H1 (cell line): ENCODE data around the gene SELENOO. TPM values are rescaled to one million over a fixed set of nuclear protein-coding genes. Genes with fewer than 3 reads are reported as not detected.

ENCODE experiments used
- CTCF ChIA-PET: fragments of 300-600 bp; sonication (Branson Sonifier 250); formaldehyde crosslinking; loops from one replicate; lab custom pipeline; 2021; ENCODE audit not compliant: partially characterized antibody; lab: Charles Lee
- POLR2A ChIA-PET: fragments of 300-600 bp; sonication (Branson Sonifier 250); formaldehyde crosslinking; loops from one replicate; lab custom pipeline; 2021; ENCODE audit warnings: inconsistent platforms; ENCODE audit not compliant: partially characterized antibody; lab: Charles Lee
- DNase-seq, 2 experiments: peaks; one replicate each; pipeline versions ENCODE4 v3.0.0 to v3.0.0-alpha.2; 2010 to 2022; ENCODE audit warnings: low spot score in 2 of 2, low read depth in 1 of 2, mixed read lengths in 1 of 2
- FAIRE-seq: peaks from 2 replicates; lab custom pipeline; 2011; peaks lifted over from hg19 to GRCh38; lab: Jason Lieb, UNC
- H2AFZ ChIP-seq: 2 replicates; pipeline ENCODE4 v1.8.1; 2012; ENCODE audit warnings: low read length, inconsistent platforms
- H2AK5ac ChIP-seq: 2 replicates; pipeline ENCODE4 v1.6.1; 2013; ENCODE audit warnings: low read depth, low read length
- H2BK120ac ChIP-seq: replicated peaks from 2 replicates; pipeline ENCODE3; 2013; ENCODE audit warnings: low read depth, low read length, inconsistent platforms
- H2BK12ac ChIP-seq: 2 replicates; pipeline ENCODE4 v1.6.1; 2013; ENCODE audit warnings: low read depth, low read length
- H2BK15ac ChIP-seq: 2 replicates; pipeline ENCODE4 v1.6.1; 2013; ENCODE audit warnings: low read length
- H2BK20ac ChIP-seq: 2 replicates; pipeline ENCODE4 v1.6.1; 2013; ENCODE audit warnings: low read length
- H2BK5ac ChIP-seq: 2 replicates; pipeline ENCODE4 v1.6.1; 2013; ENCODE audit warnings: low read depth, low read length
- H3K14ac ChIP-seq: 2 replicates; pipeline ENCODE4 v1.6.1; 2013; ENCODE audit warnings: inconsistent platforms; ENCODE audit not compliant: insufficient read length
- H3K18ac ChIP-seq: 2 replicates; pipeline ENCODE4 v1.6.1; 2013; ENCODE audit warnings: low read length; ENCODE audit errors: extremely low read depth
- H3K23ac ChIP-seq: 2 replicates; pipeline ENCODE4 v1.6.1; 2013; ENCODE audit warnings: inconsistent platforms; ENCODE audit not compliant: insufficient read length
- H3K23me2 ChIP-seq: 2 replicates; pipeline ENCODE4 v1.6.1; 2013; ENCODE audit warnings: low read depth, low read length
- H3K27ac ChIP-seq: 2 replicates; pipeline ENCODE4 v1.6.1; 2011; ENCODE audit warnings: low read depth, low read length, inconsistent platforms
- H3K27me3 ChIP-seq, 4 experiments: replicated peaks in 1 of 4; 1 replicate in 1 of 4; 2 replicates in 3 of 4; pipeline versions ENCODE4 v1.6.1 to v1.8.1; 2011 to 2013; ENCODE audit warnings: low read length in 3 of 4, mild to moderate bottlenecking in 3 of 4, inconsistent platforms in 2 of 4, mixed read lengths in 2 of 4, moderate library complexity in 1 of 4; ENCODE audit not compliant: control insufficient read depth in 3 of 4, insufficient read depth in 3 of 4; ENCODE audit errors: extremely low read depth in 1 of 4
- H3K36me3 ChIP-seq, 4 experiments: 2 replicates each; pipeline versions ENCODE4 v1.6.1 to v1.8.1; 2011 to 2013; ENCODE audit warnings: mild to moderate bottlenecking in 4 of 4, low read length in 3 of 4, moderate library complexity in 2 of 4, control low read depth in 1 of 4, inconsistent platforms in 1 of 4; ENCODE audit not compliant: insufficient read depth in 4 of 4, control insufficient read depth in 2 of 4
- H3K4ac ChIP-seq: replicated peaks from 2 replicates; pipeline ENCODE3; 2013; ENCODE audit warnings: low read length, low read depth, mixed read lengths, inconsistent platforms; ENCODE audit not compliant: insufficient read length
- H3K4me1 ChIP-seq, 4 experiments: replicated peaks in 1 of 4; 1 replicate in 1 of 4; 2 replicates in 3 of 4; pipeline versions ENCODE4 v1.6.1 to v1.8.1; 2011 to 2013; ENCODE audit warnings: low read length in 3 of 4, inconsistent platforms in 2 of 4, mixed read lengths in 1 of 4; ENCODE audit not compliant: insufficient read depth in 4 of 4, control insufficient read depth in 3 of 4
- H3K4me2 ChIP-seq, 2 experiments: 2 replicates each; pipeline versions ENCODE4 v1.6.1 to v1.8.1; 2011 to 2013; ENCODE audit warnings: low read depth in 2 of 2, low read length in 2 of 2, control low read depth in 1 of 2, inconsistent platforms in 1 of 2, mild to moderate bottlenecking in 1 of 2; ENCODE audit not compliant: insufficient read depth in 1 of 2
- H3K4me3 ChIP-seq, 4 experiments: fragments of 200-600, 300-600 bp in 1 of 4; sonication (generic), shearing (Covaris generic), sonication (Bioruptor Twin) in 1 of 4; 2 replicates each; pipeline versions ENCODE4 v1.5.1 to v1.8.1; 2011 to 2016; ENCODE audit warnings: low read length in 4 of 4, low read depth in 3 of 4, control low read depth in 2 of 4, inconsistent platforms in 2 of 4, mild to moderate bottlenecking in 2 of 4, mixed read lengths in 1 of 4, moderate library complexity in 1 of 4; ENCODE audit not compliant: insufficient read depth in 2 of 4; ENCODE audit errors: extremely low read depth in 1 of 4
- H3K56ac ChIP-seq: replicated peaks from 2 replicates; pipeline ENCODE3; 2013; ENCODE audit warnings: low read depth, mild to moderate bottlenecking, mixed read lengths, low read length, inconsistent platforms; ENCODE audit not compliant: insufficient read length
- H3K79me1 ChIP-seq: 2 replicates; pipeline ENCODE4 v1.6.1; 2013; ENCODE audit warnings: low read depth, low read length, control low read depth
- H3K79me2 ChIP-seq, 2 experiments: 2 replicates each; pipeline versions ENCODE4 v1.6.1 to v1.8.1; 2012 to 2013; ENCODE audit warnings: low read length in 2 of 2, mild to moderate bottlenecking in 2 of 2, inconsistent platforms in 1 of 2; ENCODE audit not compliant: insufficient read depth in 2 of 2, control insufficient read depth in 1 of 2
- H3K9ac ChIP-seq, 4 experiments: replicated peaks in 1 of 4; 1 replicate in 1 of 4; 2 replicates in 3 of 4; pipeline versions ENCODE4 v1.6.1 to v1.8.1; 2011 to 2013; ENCODE audit warnings: low read depth in 3 of 4, low read length in 3 of 4, control low read depth in 2 of 4, mild to moderate bottlenecking in 2 of 4, moderate library complexity in 2 of 4, inconsistent platforms in 1 of 4; ENCODE audit errors: extremely low read depth in 1 of 4
- H3K9me3 ChIP-seq, 2 experiments: 2 replicates each; pipeline versions ENCODE4 v1.6.1 to v1.8.1; 2012 to 2013; ENCODE audit warnings: mild to moderate bottlenecking in 2 of 2, moderate library complexity in 2 of 2, control low read depth in 1 of 2, inconsistent platforms in 1 of 2, low read depth in 1 of 2, low read length in 1 of 2, mixed read lengths in 1 of 2; ENCODE audit not compliant: insufficient read depth in 2 of 2
- H4K20me1 ChIP-seq, 2 experiments: replicated peaks in 1 of 2; 2 replicates each; pipeline versions ENCODE3 to v1.8.1; 2011 to 2013; ENCODE audit warnings: inconsistent platforms in 2 of 2, low read length in 2 of 2, mild to moderate bottlenecking in 1 of 2; ENCODE audit not compliant: insufficient read depth in 2 of 2, control insufficient read depth in 1 of 2
- H4K5ac ChIP-seq: 2 replicates; pipeline ENCODE4 v1.6.1; 2013; ENCODE audit warnings: low read length, low read depth, mixed read lengths, inconsistent platforms; ENCODE audit not compliant: insufficient read length
- H4K8ac ChIP-seq: 2 replicates; pipeline ENCODE4 v1.8.0; 2013; ENCODE audit warnings: mild to moderate bottlenecking, moderate library complexity, low read length, inconsistent platforms; ENCODE audit not compliant: insufficient read depth; ENCODE audit errors: extremely low read depth
- H4K91ac ChIP-seq: replicated peaks from 2 replicates; pipeline ENCODE3; 2013; ENCODE audit warnings: low read length, mixed read lengths, inconsistent platforms; ENCODE audit not compliant: insufficient read length
- BACH1 ChIP-seq: IDR thresholded peaks from 2 replicates; pipeline ENCODE4 v1.6.1; 2012; ENCODE audit warnings: low read length, improper control_type of control experiment
- BCL11A ChIP-seq, 2 experiments: IDR thresholded peaks; one replicate each; pipeline ENCODE4 v1.6.1; 2011; ENCODE audit warnings: low read depth in 2 of 2, low read length in 2 of 2, mild to moderate bottlenecking in 2 of 2
- CREB1 ChIP-seq: IDR thresholded peaks from 2 replicates; pipeline ENCODE4 v1.6.1; 2012; ENCODE audit warnings: inconsistent platforms
- EGR1 ChIP-seq: IDR thresholded peaks from 2 replicates; pipeline ENCODE4 v1.6.1; 2011; ENCODE audit warnings: low read depth, low read length, borderline replicate concordance
- EP300 ChIP-seq, 2 experiments: IDR thresholded peaks; 1 replicate in 1 of 2; 2 replicates in 1 of 2; pipeline ENCODE4 v1.6.1; 2011 to 2012; ENCODE audit warnings: low read depth in 2 of 2, low read length in 2 of 2, mild to moderate bottlenecking in 2 of 2, borderline replicate concordance in 1 of 2, inconsistent platforms in 1 of 2, moderate library complexity in 1 of 2
- FOSL1 ChIP-seq: IDR thresholded peaks from 2 replicates; pipeline ENCODE4 v1.6.1; 2011; ENCODE audit warnings: mild to moderate bottlenecking, low read depth, low read length, moderate library complexity; ENCODE audit not compliant: insufficient read depth
- KDM1A ChIP-seq: fragments of 200-600, 300-600 bp; sonication (generic); IDR thresholded peaks from 2 replicates; pipeline ENCODE4 v1.7.1; 2016; ENCODE audit warnings: mild to moderate bottlenecking, low read length, borderline replicate concordance
- KDM4A ChIP-seq: IDR thresholded peaks from one replicate; pipeline ENCODE4 v1.7.1; 2012; ENCODE audit warnings: low read depth, mild to moderate bottlenecking, moderate library complexity, low read length, inconsistent platforms; ENCODE audit not compliant: severe bottlenecking
- SIX5 ChIP-seq: IDR thresholded peaks from 2 replicates; pipeline ENCODE4 v1.6.1; 2011; ENCODE audit warnings: mild to moderate bottlenecking, low read depth, low read length
- TBP ChIP-seq: IDR thresholded peaks from 2 replicates; pipeline ENCODE4 v1.6.1; 2011; ENCODE audit warnings: low read depth, low read length, improper control_type of control experiment
- WGBS, 2 experiments: shearing (Covaris generic) in 1 of 2; methylation state at CpG; one replicate each; pipeline versions ENCODE4 v1.1.6 to v1.1.7; 2013 to 2015; ENCODE audit warnings: low lambda C conversion rate in 2 of 2, mixed read lengths in 2 of 2, inconsistent platforms in 1 of 2, low coverage in 1 of 2, missing lambda C conversion rate in 1 of 2; ENCODE audit not compliant: insufficient replicate concordance in 2 of 2, insufficient coverage in 1 of 2, insufficient read length in 1 of 2; ENCODE audit errors: extremely low coverage in 1 of 2, missing lambda C conversion rate in 1 of 2; 5-methylcytosine and 5-hydroxymethylcytosine counted together
- polyA plus RNA-seq, 7 experiments: library from polyadenylated mRNA; depleted of rRNA in 3 of 7; stranded (reverse) in 5 of 7; unstranded in 2 of 7; fragments of >200 nt in 5 of 7; fragments of 200-250 nt in 2 of 7; gene quantifications; 1 replicate in 5 of 7; 2 replicates in 1 of 7; 4 replicates in 1 of 7; pipeline versions ENCODE4 v1.2.1 to v1.2.3, GENCODE V29; 2011 to 2013; ENCODE audit warnings: missing spikeins in 2 of 7, mixed read lengths in 2 of 7
- total RNA-seq: library from RNA; stranded (reverse); fragmentation: NEBNext Ultra II Directional; extraction: Animal tissue kit (Norgen Biotek cat#: 25700); gene quantifications from 2 replicates; pipeline ENCODE4 v1.2.1, GENCODE V29; 2021

SELENOO gene
- total and polyA plus RNA-seq, 2 of the 8 experiments (the other 6 are each of a cell fraction or from before 2014, with no cell fraction given) = 18.6 to 25.1 TPM

DNA sequence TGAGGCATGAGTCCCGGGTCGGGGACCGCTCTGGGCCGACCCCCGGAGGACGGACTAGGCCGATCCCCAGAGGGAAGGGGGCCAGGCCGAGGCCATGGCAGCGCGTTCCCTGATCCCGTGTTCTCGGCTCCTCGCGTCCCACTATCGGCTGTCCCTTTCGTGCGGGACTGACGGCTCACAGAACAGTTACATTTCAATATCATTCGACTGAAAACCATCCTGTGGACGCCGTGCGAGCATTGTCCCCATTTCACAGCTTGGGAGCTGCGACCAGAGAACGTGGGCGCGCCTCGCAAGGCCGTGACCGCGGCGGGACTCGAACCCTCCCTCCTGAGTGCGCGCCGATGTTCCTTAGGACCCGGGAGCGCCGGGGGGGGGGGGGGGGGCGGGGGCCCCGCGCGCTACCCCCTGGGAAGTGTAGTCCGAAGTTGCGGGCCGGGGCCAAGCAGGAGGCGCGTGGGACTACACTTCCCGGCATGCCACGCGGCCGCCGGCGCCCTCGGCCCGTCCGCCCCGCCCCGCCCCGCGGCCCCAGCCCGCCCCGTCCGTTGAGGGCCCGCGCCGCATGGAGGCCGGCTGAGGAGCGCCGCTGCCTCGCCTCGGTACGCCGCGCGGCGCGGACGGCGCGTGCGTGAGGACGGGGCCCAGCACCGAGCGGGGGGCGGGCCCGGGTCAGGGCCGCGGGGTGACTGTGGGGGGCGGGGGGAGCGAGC is 15.3 kb upstream of the SELENOO start, which contains the start of gene TRABD:
TSS of gene TRABD (plus strand) at position 539 of the 713 bp plus-strand sequence. CDS start 7,148 bp downstream, outside the sequence.
- peaks cover 12 to 20% of the 10 kb centered on the region in 2 experiments for H4K20me1 ChIP-seq
- peak within 1 kb of the TSS in 2 of 4 experiments; percentile 30 to 83; a peak in 2 of 7 replicates for H3K9ac ChIP-seq
- peak within 1 kb of the TSS; percentile 53; the same call in 1 of the 2 replicates for H2BK15ac ChIP-seq
- H2BK5ac ChIP-seq = peak within 1 kb of the TSS; percentile 35; the same call in 1 of the 2 replicates
- DNase-seq (peak; percentile 44 to 86), FAIRE-seq (no peak)
- H3K79me2 ChIP-seq = peaks cover 0 to 4% of the 10 kb centered on the region in 2 experiments; a peak in 1 of 4 replicates
- H3K23me2 ChIP-seq = peaks cover 8% of the 10 kb centered on the region; the same call in 1 of the 2 replicates
- H3K79me1 ChIP-seq = peaks cover 6% of the 10 kb centered on the region; the same call in 1 of the 2 replicates
- TF ChIP-seq BACH1 = no peak
- TF ChIP-seq BCL11A (IDR thresholded peaks at IDR 0.05; ENCODE audit: low read depth in 2 of 2, low read length in 2 of 2) = no peak
- TF ChIP-seq KDM1A = peak; percentile 79; the same call in 1 of the 2 replicates
- no peak for TF ChIP-seq EP300 (IDR thresholded peaks at IDR 0.05; ENCODE audit: borderline replicate concordance in 1 of 2, low read depth in 2 of 2, low read length in 2 of 2)
- peak; percentile 96 for TF ChIP-seq KDM4A
- peak; percentile 40 for TF ChIP-seq SIX5
- no peak for TF ChIP-seq TBP
- peak; percentile 74 for TF ChIP-seq FOSL1
- TF ChIP-seq CREB1 = peak; percentile 17; the same call in 1 of the 2 replicates
- peak; percentile 32; the same call in 1 of the 2 replicates for TF ChIP-seq EGR1
- H3K4ac ChIP-seq = no peak within 1 kb of the TSS
- H2AFZ ChIP-seq = peak within 1 kb of the TSS; percentile 97
- H3K14ac ChIP-seq = no peak within 1 kb of the TSS
- H2AK5ac ChIP-seq = no peak within 1 kb of the TSS
- CTCF ChIA-PET = interaction anchor here (0.6 to 1.1 kb wide), 2 partner anchors 20 to 43 kb away, joined by 3 read pairs; no protein-coding TSS in a partner anchor
- 3% methylated on average over 26 of the region's 90 CpGs; no CpG with 5 or more reads in 1 of the 2 experiments for WGBS, 2 experiments
- no peak within 1 kb of the TSS for H3K56ac ChIP-seq
- no peak within 1 kb of the TSS for H3K23ac ChIP-seq
- H2BK12ac ChIP-seq = peak within 1 kb of the TSS; percentile 80; the same call in 1 of the 2 replicates
- POLR2A ChIA-PET = interaction anchor here (1.0 to 1.3 kb wide), 3 partner anchors 15 to 23 kb away, joined by 3 to 4 read pairs (median 4); partner anchors contain the start of gene PANX2
- peak within 1 kb of the TSS; percentile 28 for H2BK120ac ChIP-seq
- H4K91ac ChIP-seq = peak within 1 kb of the TSS; percentile 73
- H3K4me1 ChIP-seq = peaks cover 2 to 25% (median 15%) of the 10 kb centered on the region in 4 experiments; a peak in 6 of 7 replicates
- H3K27ac ChIP-seq = no peak within 1 kb of the TSS
- peaks cover 0 to 13% (median 5%) of the 10 kb centered on the region in 4 experiments; a peak in 3 of 7 replicates for H3K27me3 ChIP-seq
- H3K4me2 ChIP-seq = peak within 1 kb of the TSS; percentile 82 to 99
- H3K36me3 ChIP-seq = no peaks in the 10 kb centered on the region
- H3K9me3 ChIP-seq = no peaks in the 10 kb centered on the region
- peak within 1 kb of the TSS; percentile 45 to 87 (median 56) for H3K4me3 ChIP-seq
- 0 out of 2 replicates have a peak within 1 kb of the TSS, but pooled peaks have one; percentile 9 for H2BK20ac ChIP-seq
- peak within 1 kb of the TSS; percentile 43; the same call in 1 of the 2 replicates for H4K8ac ChIP-seq
- H4K5ac ChIP-seq = no peak within 1 kb of the TSS
- no peak within 1 kb of the TSS; the same call in none of the 2 replicates for H3K18ac ChIP-seq
